ENCODE measurements around the gene PODNL1. TPM values are rescaled to one million over a fixed set of nuclear protein-coding genes. Genes with fewer than 3 reads are reported as not detected.

The PODNL1 gene
- total and polyA plus RNA-seq, 2 of the 8 experiments (the other 6 are each of a cell fraction or from before 2014, with no cell fraction given): 1.0 to 1.5 TPM

GRCh38 chr19:13975870-13976269 is 37.7 kb upstream of the PODNL1 start (continued):
- no peak for TF ChIP-seq CHD7 (IDR thresholded peaks at IDR 0.05; ENCODE audit: insufficient replicate concordance, low read length)
- TF ChIP-seq GABPA (IDR thresholded peaks at IDR 0.05; ENCODE audit: borderline replicate concordance, insufficient read depth, low read length): no peak
- no peak for TF ChIP-seq USF2 (IDR thresholded peaks at IDR 0.05; ENCODE audit: low read length)
- no peak for TF ChIP-seq KDM5A (IDR thresholded peaks at IDR 0.05; ENCODE audit: low read length)
- no peak for TF ChIP-seq TAF1 (IDR thresholded peaks at IDR 0.05; ENCODE audit: low read depth, low read length)
- TF ChIP-seq TAF7 (optimal IDR thresholded peaks at IDR 0.05; ENCODE audit: borderline replicate concordance, low read depth, low read length): no peak
- no peak for TF ChIP-seq RFX5 (IDR thresholded peaks at IDR 0.05; ENCODE audit: borderline replicate concordance, low read depth, low read length)
- TF ChIP-seq SIX5 (IDR thresholded peaks at IDR 0.05; ENCODE audit: low read depth, low read length): no peak
- TF ChIP-seq NANOG (IDR thresholded peaks at IDR 0.05; ENCODE audit: insufficient read depth, low read depth, low read length, poor library complexity, severe bottlenecking): no peak
- no peak for TF ChIP-seq MAFK (IDR thresholded peaks at IDR 0.05; ENCODE audit: low read depth, low read length)
- no peak for TF ChIP-seq NRF1 (IDR thresholded peaks at IDR 0.05; ENCODE audit: low read depth, low read length)

All from H1 (cell line).